Urothelium cell line (cell line): Measurements from ENCODE around the gene FGF6.
"Not testable (repeated sequence)": the region's sequence is repeated elsewhere in the genome, so short reads cannot be mapped to it uniquely, and the experiment has no call there.

Experiments used
- DNase-seq: peaks from one replicate; pipeline ENCODE4 v3.0.0; 2011; ENCODE audit warnings: low spot score, mixed read lengths
- FAIRE-seq: peaks from 2 replicates; lab custom pipeline; 2011; peaks lifted over from hg19 to GRCh38; lab: Jason Lieb, UNC

Gene FGF6, protein sequence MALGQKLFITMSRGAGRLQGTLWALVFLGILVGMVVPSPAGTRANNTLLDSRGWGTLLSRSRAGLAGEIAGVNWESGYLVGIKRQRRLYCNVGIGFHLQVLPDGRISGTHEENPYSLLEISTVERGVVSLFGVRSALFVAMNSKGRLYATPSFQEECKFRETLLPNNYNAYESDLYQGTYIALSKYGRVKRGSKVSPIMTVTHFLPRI

DNA sequence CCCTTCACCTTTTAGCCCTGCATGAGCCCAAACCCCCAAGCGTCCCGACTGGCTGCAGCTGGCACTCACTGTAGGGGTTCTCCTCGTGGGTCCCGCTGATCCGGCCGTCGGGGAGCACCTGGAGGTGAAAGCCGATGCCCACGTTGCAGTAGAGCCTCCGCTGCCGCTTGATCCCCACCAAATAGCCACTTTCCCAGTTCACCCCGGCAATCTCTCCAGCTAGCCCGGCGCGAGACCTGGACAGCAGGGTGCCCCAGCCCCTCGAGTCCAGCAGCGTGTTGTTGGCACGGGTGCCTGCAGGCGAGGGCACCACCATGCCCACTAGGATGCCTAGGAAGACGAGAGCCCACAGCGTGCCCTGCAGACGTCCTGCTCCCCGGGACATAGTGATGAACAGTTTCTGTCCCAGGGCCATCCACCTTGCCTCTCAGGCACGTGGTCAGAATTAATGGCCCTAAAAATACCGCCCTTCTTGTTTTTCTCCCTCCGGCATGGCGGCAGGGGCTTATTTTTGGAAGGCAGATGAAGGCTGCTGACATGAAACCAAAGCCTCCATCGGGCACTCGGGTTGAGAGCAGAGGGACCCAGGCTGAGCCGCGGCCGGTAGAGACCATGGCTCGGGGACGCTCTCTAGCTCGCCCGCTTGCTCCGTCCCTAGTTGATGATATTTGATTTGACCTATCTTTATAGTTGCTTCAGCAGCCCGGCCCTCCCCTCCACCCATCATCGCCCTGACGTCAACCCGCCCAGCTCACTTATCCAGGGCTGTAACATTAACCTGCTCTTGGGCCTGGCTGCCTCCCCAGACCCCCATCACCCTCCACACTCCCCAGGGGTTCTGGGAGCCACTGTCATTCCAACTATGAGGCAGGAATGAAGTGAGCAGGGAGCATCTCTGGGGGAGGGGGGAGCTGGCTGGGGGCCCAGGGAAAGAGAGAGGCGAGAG is at the start of gene FGF6:
FGF6 (minus strand) TSS at position 660 of the 946 bp plus-strand sequence; CDS start at position 415, 245 bp downstream.
- DNase-seq (peak; percentile 4), FAIRE-seq (no peak)

DNA sequence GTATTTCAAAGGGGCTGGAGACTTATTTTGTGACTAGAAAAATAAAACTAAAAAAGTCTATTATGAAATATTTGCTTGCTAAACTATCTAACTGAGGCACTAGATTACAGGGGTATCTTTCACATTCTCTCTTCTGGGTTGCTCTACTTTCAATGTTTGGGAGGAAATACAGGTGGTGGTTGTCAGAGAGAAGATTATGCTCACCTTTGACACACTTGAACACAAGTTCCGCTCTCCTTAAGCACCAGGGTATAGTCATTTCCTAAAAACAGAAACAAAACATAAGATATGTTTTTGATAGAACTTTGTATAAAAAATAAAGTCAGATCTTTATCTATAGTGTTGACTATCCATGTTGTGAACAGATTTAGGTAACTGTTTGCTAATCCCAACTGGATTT is 45.4 kb upstream of the FGF6 start:
- FAIRE-seq (no peak), DNase-seq (no peak)

DNA sequence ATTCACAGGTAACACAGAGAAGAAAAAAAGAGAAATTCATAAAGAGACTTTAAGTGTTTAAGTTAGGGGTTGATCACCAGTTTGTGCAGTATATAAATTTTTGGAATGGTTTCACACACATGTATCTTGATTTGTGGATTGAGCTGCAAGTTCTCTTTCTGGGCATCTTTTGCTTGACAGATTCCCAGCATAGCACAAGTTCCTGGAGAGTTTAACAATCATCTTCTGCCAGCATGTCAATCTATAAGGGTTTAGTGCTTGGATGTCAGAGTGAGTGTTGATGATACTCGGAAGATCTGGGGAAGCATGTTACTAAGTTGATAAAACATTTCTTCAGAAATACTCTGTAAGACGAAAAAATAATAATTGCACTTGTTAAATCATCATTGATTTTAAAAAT is 43.9 kb upstream of the FGF6 start:
- FAIRE-seq (no peak), DNase-seq (no peak)

DNA sequence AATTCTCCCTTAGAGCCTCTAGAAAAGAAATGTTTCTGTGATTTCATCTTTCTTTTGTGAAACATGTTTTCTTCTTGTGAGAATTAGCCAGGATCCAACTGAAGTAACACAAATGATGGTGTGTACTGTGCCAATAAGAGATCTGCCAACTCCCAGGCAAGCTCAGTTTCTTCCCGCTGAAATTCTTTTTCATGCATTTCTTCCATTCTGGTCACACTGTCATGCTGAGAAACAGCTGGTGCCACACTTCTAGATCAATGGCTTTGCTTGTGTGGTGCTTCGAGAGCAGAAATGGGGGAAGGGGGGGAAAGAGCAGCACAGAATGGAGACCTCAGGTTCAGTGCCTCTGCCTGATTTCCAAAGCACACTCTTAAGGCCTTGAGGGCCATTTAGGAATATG is 41.4 kb upstream of the FGF6 start:
- FAIRE-seq = no peak
- no peak for DNase-seq

DNA sequence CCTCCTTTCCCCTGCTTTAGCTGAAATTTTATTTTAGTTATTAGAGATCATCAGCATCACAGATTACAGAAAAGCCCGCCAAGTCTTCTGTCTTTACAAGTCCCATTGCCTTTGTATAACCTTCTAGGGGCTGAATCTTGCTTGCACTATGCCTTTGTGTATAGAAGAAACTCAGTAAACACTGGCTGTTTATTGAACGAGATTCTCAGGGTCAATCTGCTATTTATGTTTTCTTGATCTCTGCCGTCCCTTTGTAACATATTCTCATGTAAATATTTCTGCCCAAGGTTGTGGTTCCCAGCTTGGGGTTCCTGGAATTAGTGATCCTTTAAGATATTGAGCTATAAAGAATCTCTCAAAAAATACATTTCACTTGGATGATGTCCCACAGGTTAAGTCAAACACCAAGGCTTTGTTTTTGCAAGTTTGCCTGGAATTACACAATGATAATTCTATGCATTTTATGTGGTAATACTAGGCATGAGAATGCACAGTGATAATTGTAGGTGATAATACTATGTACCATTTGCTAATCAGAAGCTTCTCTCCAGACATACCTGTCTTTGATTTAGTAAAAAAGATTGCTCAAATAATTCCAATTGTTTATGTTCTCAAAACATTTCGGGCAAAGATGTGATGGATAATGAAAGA is 40.6 kb upstream of the FGF6 start:
- FAIRE-seq = no peak

DNA sequence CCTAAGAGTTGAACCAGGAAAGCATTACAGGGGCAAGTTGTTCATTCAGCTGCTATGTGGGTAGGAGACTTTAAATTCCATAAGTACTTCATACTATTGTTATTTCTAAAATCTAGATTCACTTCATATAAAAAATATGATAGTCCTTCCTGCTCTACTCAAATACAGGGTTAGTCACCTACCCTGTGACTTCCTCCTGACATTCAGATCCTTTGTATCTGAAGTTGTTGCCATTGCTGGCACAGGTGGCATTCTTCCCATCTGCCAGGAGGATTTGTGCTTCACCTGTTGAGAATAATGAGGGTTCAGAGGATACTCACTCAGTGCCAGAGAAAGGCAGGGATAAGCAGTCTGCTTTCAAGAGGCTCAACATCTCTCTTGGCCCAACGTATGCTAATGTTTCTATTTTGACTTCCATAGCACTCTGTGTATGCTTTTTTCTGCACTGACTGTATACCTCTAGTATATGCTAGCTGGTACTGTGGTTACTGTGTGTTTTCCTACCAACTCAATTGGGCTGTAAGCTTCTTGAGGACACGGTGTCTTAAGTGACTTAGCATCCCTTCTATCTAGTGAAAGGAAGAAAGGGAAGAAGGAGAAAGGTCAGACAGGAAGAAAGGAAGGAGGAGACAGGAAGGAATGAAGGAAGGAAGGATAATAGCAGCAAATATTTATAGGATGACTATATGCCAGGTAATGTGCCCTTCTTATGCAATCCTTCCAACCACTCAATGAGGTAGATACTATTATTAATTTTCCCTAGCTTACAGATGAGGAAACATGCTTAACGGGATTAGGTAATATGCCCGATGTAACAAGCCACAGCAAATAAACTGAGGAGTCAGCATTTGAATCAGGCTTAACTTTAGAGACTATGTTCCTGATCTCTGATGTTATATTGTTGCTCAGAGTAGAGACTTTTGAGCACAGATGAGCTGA is 38.5 kb upstream of the FGF6 start:
- DNase-seq (no peak), FAIRE-seq (peak; percentile 81)

More for the DNA sequence above, 40.6 kb upstream of the FGF6 start:
- no peak for DNase-seq

DNA sequence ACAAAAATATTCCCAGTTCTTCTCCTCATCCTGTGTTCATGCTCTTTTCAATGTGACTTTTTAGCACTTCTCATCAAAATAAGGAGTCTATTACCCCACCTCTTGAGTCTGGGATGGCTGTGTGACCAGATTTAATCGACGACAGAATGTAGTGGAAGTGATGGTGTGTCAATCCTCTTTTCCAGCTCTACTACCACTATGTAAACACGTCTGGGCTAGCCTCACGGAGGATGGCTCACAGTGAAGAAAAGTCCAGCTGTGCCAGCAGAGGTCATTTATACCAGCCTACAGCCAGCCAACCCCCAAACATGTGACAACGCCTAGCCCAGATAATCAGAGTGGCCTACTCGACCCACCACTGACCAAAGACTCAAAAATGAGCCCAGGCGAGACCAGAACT is 37.3 kb upstream of the FGF6 start:
- DNase-seq = no peak
- peak; percentile 53 for FAIRE-seq

DNA sequence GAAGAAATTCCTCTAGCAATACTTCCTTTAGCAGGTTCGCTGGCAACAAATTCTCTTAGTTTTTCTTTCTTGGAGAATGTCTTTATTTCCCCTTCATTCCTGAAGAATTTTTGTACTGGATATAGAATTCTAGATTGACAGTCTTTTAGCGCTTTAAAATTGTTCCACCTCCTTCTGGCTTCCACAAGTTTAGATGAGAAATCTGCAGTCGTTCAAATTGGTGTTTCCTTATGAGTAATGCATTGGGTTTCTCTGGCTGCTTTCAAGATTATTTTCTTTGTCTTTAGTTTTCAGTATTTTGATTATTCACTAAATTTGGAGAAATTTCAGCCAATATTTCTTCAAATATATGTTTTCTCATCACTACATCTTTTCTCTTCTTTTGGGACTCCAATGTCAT is 33.3 kb upstream of the FGF6 start:
- DNase-seq = no peak
- no peak for FAIRE-seq

DNA sequence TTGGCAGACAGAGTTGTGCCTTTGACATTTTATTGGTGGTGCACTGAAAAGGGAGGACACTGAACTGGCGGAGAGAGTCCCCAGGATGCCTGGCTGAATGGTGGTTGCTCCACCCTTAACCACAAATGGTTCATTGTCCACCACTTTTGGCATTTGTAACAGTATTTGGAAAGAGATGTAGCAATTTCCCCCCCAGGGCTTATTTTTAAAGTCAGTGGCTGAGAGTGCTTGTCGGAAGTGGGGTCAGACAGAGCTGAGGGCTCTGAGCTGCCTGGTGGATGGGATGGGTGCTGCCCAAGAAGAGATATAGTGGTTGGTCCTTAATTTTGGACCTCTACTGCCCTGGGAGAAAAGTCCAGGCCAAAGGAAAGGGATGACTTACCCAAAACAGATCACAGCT is 31.5 kb upstream of the FGF6 start:
- FAIRE-seq = peak; percentile 27
- no peak for DNase-seq

DNA sequence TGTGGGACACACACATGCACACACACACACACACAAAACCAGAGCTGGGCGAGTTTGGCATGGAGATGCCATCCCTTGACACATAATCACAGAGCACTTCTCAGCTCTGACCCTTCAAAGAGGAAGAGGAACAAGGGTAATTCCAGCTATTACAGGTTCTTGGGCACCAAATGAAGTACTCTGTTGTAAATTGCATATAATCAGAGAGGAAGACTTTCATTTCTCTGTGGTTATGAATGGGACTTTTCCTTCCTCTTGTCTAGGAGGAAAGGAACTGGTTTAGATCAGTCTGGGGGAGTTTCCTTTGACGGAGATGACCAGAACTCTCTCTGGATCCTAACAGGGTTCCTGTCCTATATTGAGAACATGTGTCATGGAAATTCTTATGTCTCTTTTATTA is 26.4 kb upstream of the FGF6 start:
- FAIRE-seq (no peak), DNase-seq (no peak)

DNA sequence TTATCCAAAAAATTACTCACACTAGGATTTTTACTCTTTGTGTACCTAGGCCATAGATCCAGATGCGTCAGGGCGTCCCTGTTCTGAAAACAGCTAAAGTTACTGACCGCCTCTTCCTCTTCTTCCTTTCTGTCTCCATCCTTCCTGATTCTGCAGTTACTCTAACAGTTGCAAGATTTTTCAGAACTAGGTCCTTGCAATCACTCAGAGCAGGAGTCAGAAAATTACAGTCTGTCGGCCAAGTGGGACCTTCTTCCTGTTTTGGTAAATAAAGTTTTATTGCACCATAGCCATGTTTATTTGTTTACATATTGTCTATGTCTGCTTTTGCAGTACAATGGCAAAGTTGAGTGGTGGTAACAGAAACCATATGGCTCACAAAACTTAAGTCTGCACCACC is 25.6 kb upstream of the FGF6 start:
- FAIRE-seq = no peak
- DNase-seq = no peak

DNA sequence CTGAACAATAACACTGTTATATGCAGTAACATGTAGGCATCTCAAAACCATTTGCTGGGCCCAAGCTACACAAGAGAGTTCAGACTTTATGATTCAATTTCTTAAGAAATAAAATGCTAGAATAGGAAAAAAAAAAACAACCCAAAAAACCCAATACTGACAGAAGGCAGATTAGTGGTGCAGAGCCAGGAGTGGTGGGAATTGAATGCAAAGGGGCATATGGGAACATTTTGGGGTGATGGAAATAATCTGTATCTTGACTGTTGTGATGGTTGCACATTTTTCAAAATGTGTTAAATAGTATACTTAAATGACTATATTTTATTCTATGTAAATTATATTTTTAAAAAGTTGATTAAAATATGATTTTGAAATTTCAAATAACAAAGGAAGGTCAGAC is 23.4 kb upstream of the FGF6 start:
- DNase-seq = no peak
- FAIRE-seq = no peak

DNA sequence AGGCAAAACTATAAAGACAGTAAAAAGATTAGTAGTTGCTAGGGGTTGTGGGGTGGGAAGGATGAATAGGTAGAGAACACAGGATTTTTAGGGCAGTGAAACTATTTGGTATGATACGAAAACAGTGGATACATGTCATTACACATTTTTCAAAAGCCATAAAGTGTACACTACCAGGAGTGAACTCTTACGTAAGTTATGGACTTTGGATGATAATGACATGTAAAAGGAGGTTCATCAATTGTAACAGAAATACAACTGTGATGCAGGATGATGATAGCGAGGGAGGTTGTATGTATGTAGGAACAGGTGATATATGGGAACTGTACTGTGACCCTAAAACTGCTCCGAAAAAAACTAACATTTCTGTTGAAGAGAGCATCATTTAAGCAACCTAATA is 15.1 kb upstream of the FGF6 start:
- FAIRE-seq = peak; percentile 71
- no peak for DNase-seq

DNA sequence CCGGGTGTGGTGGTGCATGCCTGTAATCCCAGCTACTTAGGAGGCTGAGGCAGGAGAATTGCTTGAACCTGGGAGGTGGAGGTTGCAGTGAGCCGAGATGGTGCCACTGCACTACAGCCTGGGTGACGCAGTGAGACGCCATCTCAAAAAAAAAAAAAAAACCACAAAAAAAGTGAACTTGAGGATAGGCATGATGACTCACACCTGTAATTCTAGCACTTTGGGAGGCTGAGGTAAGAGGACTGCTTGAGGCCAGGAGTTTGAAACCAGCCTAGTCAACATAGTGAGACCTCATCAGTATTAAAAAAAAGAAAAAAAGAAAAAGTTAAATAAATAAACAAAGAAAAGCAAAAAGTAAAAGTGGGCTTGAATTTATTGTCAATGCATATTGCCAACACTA is 10.2 kb upstream of the FGF6 start:
- FAIRE-seq, DNase-seq: not testable (repeated sequence)

DNA sequence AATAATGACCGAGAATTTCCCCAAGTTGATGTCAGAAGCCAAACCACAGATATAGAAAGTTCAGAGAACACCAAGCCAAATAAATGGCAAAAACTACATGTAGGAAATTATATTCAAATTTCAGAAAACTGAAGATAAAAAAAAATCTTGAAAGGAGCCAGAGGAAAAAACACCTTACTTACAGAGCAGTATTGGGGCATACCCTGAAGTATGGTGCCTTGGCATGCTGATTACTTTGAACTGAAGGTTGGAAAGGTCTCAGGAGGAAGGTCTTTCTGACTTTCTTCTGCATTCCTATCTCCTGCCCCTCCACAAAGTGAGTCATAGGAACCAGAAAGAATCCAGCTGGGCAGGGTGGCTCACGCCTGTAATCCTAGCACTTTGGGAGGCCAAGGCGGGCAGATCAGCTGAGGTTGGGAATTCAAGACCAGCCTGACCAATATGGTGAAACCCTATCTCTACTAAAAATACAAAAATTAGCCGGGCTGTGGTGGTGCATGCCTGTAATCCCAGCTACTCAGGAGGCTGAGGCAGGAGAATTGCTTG is 8.8 kb upstream of the FGF6 start:
- peak; percentile 20 for FAIRE-seq
- no peak for DNase-seq

DNA sequence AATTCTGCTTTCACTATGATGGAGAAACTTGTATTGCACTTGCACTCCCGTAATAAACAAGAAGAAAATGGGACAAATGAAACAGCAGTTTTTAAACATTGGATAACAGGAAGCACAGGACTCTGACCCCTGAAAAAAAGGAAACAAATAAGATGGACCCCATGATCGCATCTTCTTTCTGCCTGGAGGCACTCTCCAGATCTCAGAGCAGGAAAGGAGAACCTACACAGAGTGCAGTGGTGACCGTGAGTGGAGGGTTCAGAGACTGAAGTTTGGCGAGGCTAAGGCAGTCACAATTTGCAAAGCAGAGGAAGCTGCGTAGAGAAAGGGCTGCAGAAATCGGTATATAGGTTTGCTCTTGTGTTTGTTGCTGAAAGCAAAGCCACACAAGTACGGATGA is 6.1 kb upstream of the FGF6 start:
- FAIRE-seq (no peak), DNase-seq (no peak)

DNA sequence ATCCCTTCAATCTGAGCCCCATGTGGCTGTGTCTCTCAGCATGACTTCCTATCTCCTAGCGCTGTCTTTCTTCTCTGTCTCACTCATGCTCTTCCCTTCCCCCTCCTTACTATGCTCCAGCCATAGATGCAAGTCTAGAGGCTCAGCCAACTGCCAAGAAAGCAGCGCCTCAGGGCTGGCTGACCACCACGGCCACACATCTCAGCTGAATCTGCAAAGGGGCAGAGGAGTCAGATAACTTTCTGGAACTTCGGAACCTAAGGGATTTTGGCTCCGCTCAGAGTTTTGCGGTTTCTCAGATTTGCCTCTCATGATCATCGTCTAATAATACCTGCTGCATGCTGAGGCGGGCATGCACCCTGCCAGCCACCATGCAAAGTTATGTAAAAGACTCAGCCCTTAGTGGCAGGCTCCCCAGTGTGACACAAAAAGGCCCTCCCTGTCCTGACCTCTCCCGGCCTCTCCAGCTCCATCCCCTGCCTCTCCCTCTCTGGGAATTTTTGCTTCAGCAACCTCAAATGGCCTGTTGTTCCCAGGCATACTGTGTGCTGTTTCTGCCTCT is 5.0 kb upstream of the FGF6 start:
- DNase-seq = no peak
- peak; percentile 23 for FAIRE-seq

DNA sequence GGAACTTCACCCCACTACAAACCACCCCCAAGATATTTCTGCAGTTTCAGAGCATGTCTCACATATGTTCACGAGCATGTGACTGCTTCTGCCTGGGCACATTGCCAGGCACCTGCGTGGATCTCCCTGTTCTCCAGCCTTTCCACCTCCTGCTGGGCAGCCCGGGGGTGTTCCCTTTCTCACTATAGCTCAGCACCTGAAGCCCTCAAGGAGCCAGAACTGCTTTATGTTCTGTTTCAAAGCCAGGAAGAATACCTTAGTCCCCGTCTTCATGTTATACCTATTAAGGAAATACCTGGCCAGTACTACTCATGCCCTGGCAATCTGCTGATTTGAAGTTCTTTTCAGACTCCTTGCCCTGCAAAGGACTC is 4.2 kb upstream of the FGF6 start:
- no peak for DNase-seq
- FAIRE-seq = no peak

DNA sequence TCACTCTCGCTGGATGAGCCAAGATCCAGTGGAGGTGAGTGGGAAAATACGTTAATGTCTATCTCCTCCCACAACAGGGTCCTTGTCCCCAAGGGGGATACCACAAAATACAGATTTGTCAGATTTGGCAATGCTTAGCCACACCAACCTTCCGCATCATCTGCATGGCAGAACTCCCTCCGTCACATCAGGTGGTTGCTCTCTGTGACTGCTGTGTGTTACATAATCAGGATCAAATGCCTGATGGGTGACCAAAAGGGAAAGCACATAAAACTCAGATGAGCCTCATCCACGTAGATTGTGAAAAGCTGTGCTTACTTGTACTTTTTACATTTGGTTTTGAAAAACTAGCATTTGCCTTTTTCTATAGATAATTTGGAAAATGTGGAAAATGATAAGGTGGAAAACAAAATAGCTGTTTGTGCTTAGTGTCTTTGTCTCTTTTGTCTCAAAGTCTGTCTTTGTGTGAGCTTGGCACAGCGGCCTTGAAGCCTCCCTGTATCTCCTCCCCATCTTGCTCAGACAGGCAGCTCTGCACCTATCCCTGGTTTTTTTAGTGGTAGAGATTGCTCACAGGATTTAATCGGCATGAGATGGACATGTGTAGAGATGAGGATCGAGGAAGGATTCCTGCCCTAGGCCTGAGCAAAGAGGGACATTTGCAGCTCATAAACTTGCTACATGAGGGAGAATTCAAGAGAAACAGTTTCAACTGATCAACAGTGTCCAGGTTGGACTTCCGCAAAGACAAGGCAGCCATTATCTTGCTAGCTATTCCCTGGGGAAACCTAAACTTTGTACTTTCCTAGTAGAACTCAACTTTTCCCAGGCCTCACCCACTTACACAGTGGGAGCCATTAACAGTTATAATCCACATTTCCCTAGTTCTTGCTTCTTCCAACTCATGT is 3.6 kb upstream of the FGF6 start:
- DNase-seq (no peak), FAIRE-seq (no peak)
